OCI-LY3 (cell line): ENCODE data around the gene GOLGA8J.
"Not testable (repeated sequence)": the region's sequence is repeated elsewhere in the genome, so short reads cannot be mapped to it uniquely, and the experiment has no call there.

Experiments used
- H2AFZ ChIP-seq: fragments of 200-600, 300-600 bp; shearing (Covaris generic); 2 replicates; pipeline ENCODE4 v1.6.0; 2014; ENCODE audit warnings: antibody characterized with exemption, low read depth, low read length
- H3K27ac ChIP-seq: fragments of 200-600, 300-600 bp; sonication (generic); 2 replicates; pipeline ENCODE4 v1.5.1; 2014; ENCODE audit warnings: mild to moderate bottlenecking, low read length, moderate library complexity, mixed read lengths
- H3K27me3 ChIP-seq: fragments of 200-600, 300-600 bp; sonication (generic); 2 replicates; pipeline ENCODE4 v1.6.1; 2014; ENCODE audit warnings: low read depth, low read length, mixed read lengths
- H3K36me3 ChIP-seq: fragments of 200-600, 300-600 bp; sonication (generic); replicated peaks from 2 replicates; pipeline ENCODE3; 2014; ENCODE audit warnings: low read depth, low read length, mixed read lengths
- H3K4me1 ChIP-seq: fragments of 300-600, 200-600 bp; sonication (generic); 2 replicates; pipeline ENCODE4 v1.6.1; 2014; ENCODE audit warnings: low read length, mixed read lengths
- H3K4me2 ChIP-seq: fragments of 200-600, 300-600 bp; sonication (generic); 2 replicates; pipeline ENCODE4 v1.6.1; 2014; ENCODE audit warnings: low read length, mixed read lengths
- H3K4me3 ChIP-seq: fragments of 300-600, 200-600 bp; sonication (generic); 2 replicates; pipeline ENCODE4 v1.5.1; 2014; ENCODE audit warnings: antibody characterized with exemption, mild to moderate bottlenecking, low read length, moderate library complexity
- H3K79me2 ChIP-seq: fragments of 300-600, 200-600 bp; shearing (Covaris generic); 2 replicates; pipeline ENCODE4 v1.6.1; 2014; ENCODE audit warnings: mild to moderate bottlenecking, low read length, mixed read lengths
- H3K9ac ChIP-seq: fragments of 300-600, 200-600 bp; shearing (Covaris generic); 2 replicates; pipeline ENCODE4 v1.6.0; 2014; ENCODE audit warnings: mild to moderate bottlenecking, low read length, moderate library complexity
- H3K9me3 ChIP-seq: fragments of 200-600, 300-600 bp; shearing (Covaris generic); 2 replicates; pipeline ENCODE4 v1.6.1; 2014; ENCODE audit warnings: low read length, mixed read lengths; ENCODE audit not compliant: insufficient read depth
- H4K20me1 ChIP-seq: fragments of 200-600, 300-600 bp; sonication (generic); 2 replicates; pipeline ENCODE4 v1.6.1; 2016; ENCODE audit warnings: low read length, mixed read lengths; ENCODE audit not compliant: insufficient read depth
- CTCF ChIP-seq: fragments of 200-600, 300-600 bp; sonication (generic); IDR thresholded peaks from 2 replicates; pipeline ENCODE4 v1.5.1; 2014; ENCODE audit warnings: antibody characterized with exemption, low read length, low read depth
- EZH2phosphoT487 ChIP-seq: fragments of 200-600 bp; shearing (Covaris generic); IDR thresholded peaks from 2 replicates; pipeline ENCODE4 v1.6.1; 2018; ENCODE audit warnings: antibody characterized with exemption, mixed run types, low read depth

GOLGA8J gene

GRCh38 chr15:30044377-30044776, 38.4 kb upstream of the GOLGA8J start:
- H2AFZ ChIP-seq, result no peak overlapping the region
- H3K9me3 ChIP-seq, result no peaks in the 10 kb centered on the region
- no peak overlapping the region for H3K9ac ChIP-seq
- H3K27me3 ChIP-seq, result no peaks in the 10 kb centered on the region; the same call in 1 of the 2 replicates
- H3K36me3 ChIP-seq, result no peaks in the 10 kb centered on the region
- no peaks in the 10 kb centered on the region for H3K4me1 ChIP-seq
- no peak overlapping the region for H3K4me2 ChIP-seq
- no peaks in the 10 kb centered on the region for H3K79me2 ChIP-seq
- H3K27ac ChIP-seq, result no peak overlapping the region
- no peaks in the 10 kb centered on the region for H4K20me1 ChIP-seq
- TF ChIP-seq CTCF (no peak), EZH2phosphoT487 (no peak)
- no peak overlapping the region for H3K4me3 ChIP-seq

- not testable (repeated sequence) for H3K79me2 ChIP-seq, H3K27me3 ChIP-seq, H2AFZ ChIP-seq, H3K27ac ChIP-seq, H4K20me1 ChIP-seq, H3K4me3 ChIP-seq, H3K4me1 ChIP-seq, H3K9me3 ChIP-seq, H3K9ac ChIP-seq, H3K36me3 ChIP-seq, H3K4me2 ChIP-seq
These were observed 37.9 kb upstream of the GOLGA8J start for GRCh38 chr15:30044826-30045225.

- H3K9ac ChIP-seq, H4K20me1 ChIP-seq, H3K27ac ChIP-seq, H2AFZ ChIP-seq, H3K4me1 ChIP-seq, H3K79me2 ChIP-seq, H3K36me3 ChIP-seq, H3K4me3 ChIP-seq, H3K27me3 ChIP-seq, H3K9me3 ChIP-seq, H3K4me2 ChIP-seq: not testable (repeated sequence)
These were observed 37.3 kb upstream of the GOLGA8J start for GRCh38 chr15:30045248-30046041.

- no peaks in the 10 kb centered on the region for H3K79me2 ChIP-seq
- TF ChIP-seq EZH2phosphoT487 (no peak), CTCF (no peak)
- H3K4me3 ChIP-seq, result no peak overlapping the region
- no peak overlapping the region for H3K9ac ChIP-seq
- H3K4me2 ChIP-seq, result no peak overlapping the region
- no peak overlapping the region for H3K27ac ChIP-seq
- no peaks in the 10 kb centered on the region for H3K36me3 ChIP-seq
- no peak overlapping the region for H2AFZ ChIP-seq
- no peaks in the 10 kb centered on the region for H3K9me3 ChIP-seq
- H4K20me1 ChIP-seq, result no peaks in the 10 kb centered on the region
- peaks cover 7% of the 10 kb centered on the region for H3K27me3 ChIP-seq
- H3K4me1 ChIP-seq, result no peaks in the 10 kb centered on the region
These were observed 36.3 kb upstream of the GOLGA8J start for GRCh38 chr15:30046430-30046829.

GRCh38 chr15:30055604-30056003, 27.2 kb upstream of the GOLGA8J start:
- Histone ChIP-seq H4K20me1 (no peaks in the 10 kb centered on the region), H3K4me3 (no peak overlapping the region), H3K79me2 (no peaks in the 10 kb centered on the region), H3K9ac (no peak overlapping the region), H3K27me3 (peaks cover 7% of the 10 kb centered on the region), H3K4me1 (no peaks in the 10 kb centered on the region), H3K9me3 (no peaks in the 10 kb centered on the region), H3K4me2 (no peak overlapping the region), H3K27ac (no peak overlapping the region), H3K36me3 (no peaks in the 10 kb centered on the region), H2AFZ (no peak overlapping the region)
- TF ChIP-seq CTCF (no peak), EZH2phosphoT487 (no peak)
